GM19099 (cell line): Measurements from ENCODE around the gene FIBCD1.

ENCODE experiments used
- POLR2A ChIP-seq: IDR thresholded peaks from 3 replicates; pipeline ENCODE4 v1.6.1; 2011; ENCODE audit warnings: low read depth; ENCODE audit not compliant: insufficient read length; ENCODE audit errors: extremely low read depth

FIBCD1 gene

GRCh38 chr9:130882696-130883225, 56.3 kb downstream of the FIBCD1 start:
- TF ChIP-seq POLR2A, result no peak

GRCh38 chr9:130881516-130881915, 57.5 kb downstream of the FIBCD1 start:
- TF ChIP-seq POLR2A, result no peak

- no peak for TF ChIP-seq POLR2A
These were observed 58.3 kb downstream of the FIBCD1 start for GRCh38 chr9:130880599-130881220.

- TF ChIP-seq POLR2A, result no peak
These were observed 59.1 kb downstream of the FIBCD1 start for GRCh38 chr9:130879863-130880411.

GRCh38 chr9:130878295-130878694, 60.8 kb downstream of the FIBCD1 start:
- TF ChIP-seq POLR2A, result no peak

DNA sequence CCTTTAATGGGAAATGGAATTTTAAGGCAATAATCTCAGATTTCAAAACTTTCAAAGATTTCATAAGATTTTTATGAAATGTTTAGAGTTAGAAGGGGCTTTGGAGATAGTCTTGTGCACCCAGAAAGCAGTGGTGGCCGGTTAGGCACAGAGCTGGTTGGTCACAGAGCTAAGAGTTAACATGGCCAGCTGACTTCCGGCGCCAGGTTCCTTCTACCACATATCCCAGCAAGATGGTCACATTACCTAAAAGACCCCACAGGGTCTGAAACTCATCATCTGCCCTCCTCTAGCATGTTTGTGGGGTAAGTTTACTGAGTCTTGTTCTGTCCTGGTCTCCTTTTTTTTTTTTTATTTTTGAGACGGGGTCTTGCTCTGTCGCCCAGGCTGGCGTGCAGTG, 61.7 kb downstream of the FIBCD1 start:
- no peak for TF ChIP-seq POLR2A

- no peak for TF ChIP-seq POLR2A
These were observed 64.3 kb downstream of the FIBCD1 start for GRCh38 chr9:130874783-130875182.

- no peak for TF ChIP-seq POLR2A
These were observed 65.1 kb downstream of the FIBCD1 start for GRCh38 chr9:130873966-130874365.

DNA sequence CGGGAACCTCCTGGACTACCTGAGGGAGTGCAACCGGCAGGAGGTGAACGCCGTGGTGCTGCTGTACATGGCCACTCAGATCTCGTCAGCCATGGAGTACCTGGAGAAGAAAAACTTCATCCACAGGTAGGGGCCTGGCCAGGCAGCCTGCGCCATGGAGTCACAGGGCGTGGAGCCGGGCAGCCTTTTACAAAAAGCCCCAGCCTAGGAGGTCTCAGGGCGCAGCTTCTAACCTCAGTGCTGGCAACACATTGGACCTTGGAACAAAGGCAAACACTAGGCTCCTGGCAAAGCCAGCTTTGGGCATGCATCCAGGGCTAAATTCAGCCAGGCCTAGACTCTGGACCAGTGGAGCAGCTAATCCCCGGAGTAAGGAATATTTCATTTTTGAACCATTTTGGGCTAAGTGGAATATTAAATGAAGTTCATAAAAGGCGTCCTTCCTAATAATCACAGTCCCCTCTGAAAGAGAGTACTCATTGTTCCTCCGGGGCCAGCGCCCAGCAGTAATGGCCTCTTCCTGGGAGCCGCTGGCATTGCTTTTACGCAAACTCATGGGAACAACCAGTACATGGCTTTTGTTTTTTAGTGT, 66.0 kb downstream of the FIBCD1 start:
- TF ChIP-seq POLR2A, result no peak

GRCh38 chr9:130872508-130872907, 66.5 kb downstream of the FIBCD1 start:
- no peak for TF ChIP-seq POLR2A

- TF ChIP-seq POLR2A, result no peak
These were observed 67.0 kb downstream of the FIBCD1 start for GRCh38 chr9:130872093-130872492.

- no peak for TF ChIP-seq POLR2A
These were observed 67.5 kb downstream of the FIBCD1 start for GRCh38 chr9:130871395-130872062.

DNA sequence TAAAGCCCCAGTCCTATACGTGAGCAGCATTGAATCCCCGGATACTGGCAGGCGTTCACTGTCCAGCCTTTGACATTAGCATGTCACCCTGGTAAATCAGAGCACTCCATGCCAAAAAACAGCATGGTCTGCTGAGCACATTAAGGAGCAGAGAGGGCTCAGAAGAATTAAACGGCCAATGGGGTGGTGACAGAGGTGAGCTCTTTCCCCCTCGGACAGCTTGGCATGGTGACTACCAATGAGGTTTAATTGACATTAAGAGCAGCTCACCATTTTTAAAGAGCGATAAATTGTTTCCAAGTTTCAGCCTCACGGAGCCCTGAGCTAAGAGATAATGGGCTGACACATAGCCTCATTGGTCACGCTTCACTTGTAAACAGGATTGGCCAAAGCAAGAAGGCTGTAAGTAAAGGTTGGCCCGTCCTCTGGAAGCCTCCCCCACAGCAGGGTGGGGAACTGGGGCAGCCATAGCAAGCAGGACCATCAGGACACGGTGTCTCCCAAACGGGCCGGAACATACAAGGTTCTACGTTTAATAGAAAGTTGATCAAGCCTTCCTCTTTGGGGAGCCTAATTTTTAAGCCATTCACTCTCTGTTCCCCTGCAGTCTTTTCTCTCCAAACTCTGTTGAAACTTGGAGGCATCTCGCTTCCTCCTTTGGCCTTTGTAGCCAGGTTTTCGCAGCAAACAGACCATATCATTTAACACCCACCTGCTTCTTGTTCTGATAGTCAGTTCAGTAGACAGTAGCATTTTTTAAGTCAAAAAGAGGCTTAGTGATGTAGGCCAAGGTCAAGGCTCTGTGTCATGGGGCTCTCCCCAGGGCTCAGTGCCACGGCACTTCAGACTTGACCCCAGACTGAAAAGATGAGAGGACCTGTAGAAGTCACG, 68.3 kb downstream of the FIBCD1 start:
- no peak for TF ChIP-seq POLR2A

GRCh38 chr9:130869250-130869649, 69.8 kb downstream of the FIBCD1 start:
- TF ChIP-seq POLR2A, result no peak

GRCh38 chr9:130868230-130868629, 70.8 kb downstream of the FIBCD1 start:
- no peak for TF ChIP-seq POLR2A
